ENCODE data around the gene SENP3. TPM values are rescaled to one million over a fixed set of nuclear protein-coding genes. Genes with fewer than 3 reads are reported as not detected.

The SENP3 gene
- total RNA-seq, 1 experiment from 2014 or later, result 30.2 TPM

GRCh38 chr17:7615265-7615747 lies 53.6 kb downstream of the SENP3 start:
- Histone ChIP-seq H3K27me3 (replicated peaks; ENCODE audit: control insufficient read depth, insufficient read depth, low read length) (no peaks in the 10 kb centered on the region), H3K4me1 (no peaks in the 10 kb centered on the region), H3K9me3 (no peaks in the 10 kb centered on the region), H3K4me3 (ENCODE audit: low read depth, low read length) (peak overlapping the region; percentile 32), H3K36me3 (ENCODE audit: control insufficient read depth, insufficient read depth, low read length) (no peaks in the 10 kb centered on the region)
- H3K27me3 Mint-ChIP-seq (ENCODE audit: insufficient read depth, unreplicated experiment), result no peaks in the 10 kb centered on the region
- H3K4me3 Mint-ChIP-seq (ENCODE audit: unreplicated experiment), result peak overlapping the region; percentile 98
- peaks cover 20% of the 10 kb centered on the region for H3K4me1 Mint-ChIP-seq (ENCODE audit: low read depth, unreplicated experiment)
- peak overlapping the region; percentile 67 for H3K27ac Mint-ChIP-seq (ENCODE audit: unreplicated experiment)
- no TSS peak for BruUV-seq (replicated peaks)
- no peaks in the 10 kb centered on the region for H3K9me3 Mint-ChIP-seq (ENCODE audit: unreplicated experiment)
- no peak for TF ChIP-seq CTCF (IDR thresholded peaks at IDR 0.05; ENCODE audit: insufficient read depth in 1 of 2, low read depth in 1 of 2, low read length in 1 of 2, severe bottlenecking in 1 of 2, unreplicated experiment in 1 of 2)
- DNase-seq, result no peak
- POLR2A ChIA-PET, result interaction anchor here (0.6 to 2.3 kb wide), 12 partner anchors 12 to 558 kb away, joined by 3 to 17 read pairs (median 4); partner anchors contain the start of genes ATP1B2, MPDU1, NAA38 and SAT2
- CTCF ChIA-PET, result interaction anchor here (0.6 to 2.3 kb wide), 9 partner anchors 12 to 164 kb away, joined by 3 to 9 read pairs (median 6); partner anchors contain the start of genes ATP1B2, MPDU1, SAT2 and TP53
- peaks cover 19% of the 10 kb centered on the region for H3K36me3 Mint-ChIP-seq (ENCODE audit: insufficient read depth, unreplicated experiment)
- intact Hi-C loops (cut with micrococcal nuclease; ENCODE audit: unreplicated experiment), result loop anchor here (2.0 to 5.0 kb wide), 2 partner anchors 43 to 222 kb away; no protein-coding TSS in a partner anchor

GRCh38 chr17:7618608-7619007 lies 56.9 kb downstream of the SENP3 start:
- CTCF ChIA-PET, result no interaction called here
- no peaks in the 10 kb centered on the region for H3K27me3 ChIP-seq (replicated peaks; ENCODE audit: control insufficient read depth, insufficient read depth, low read length)

GRCh38 chr17:7620835-7621234 lies 59.1 kb downstream of the SENP3 start:
- no TSS peak for BruUV-seq (replicated peaks)

More at GRCh38 chr17:7618608-7619007, 56.9 kb downstream of the SENP3 start:
- no peaks in the 10 kb centered on the region for H3K27me3 Mint-ChIP-seq (ENCODE audit: insufficient read depth, unreplicated experiment)
- intact Hi-C loops (cut with micrococcal nuclease; ENCODE audit: unreplicated experiment), result loop anchor here (5.0 kb wide), 1 partner anchor 219 kb away; no protein-coding TSS in a partner anchor
- H3K4me3 Mint-ChIP-seq (ENCODE audit: unreplicated experiment), result no peak overlapping the region
- H3K27ac Mint-ChIP-seq (ENCODE audit: unreplicated experiment), result no peak overlapping the region
- POLR2A ChIA-PET, result no interaction called here
- peaks cover 3% of the 10 kb centered on the region for H3K4me1 Mint-ChIP-seq (ENCODE audit: low read depth, unreplicated experiment)
- H3K36me3 Mint-ChIP-seq (ENCODE audit: insufficient read depth, unreplicated experiment), result peaks cover 10% of the 10 kb centered on the region
- TF ChIP-seq CTCF (IDR thresholded peaks at IDR 0.05; ENCODE audit: insufficient read depth in 1 of 2, low read depth in 1 of 2, low read length in 1 of 2, severe bottlenecking in 1 of 2, unreplicated experiment in 1 of 2), result no peak
- no peaks in the 10 kb centered on the region for H3K36me3 ChIP-seq (ENCODE audit: control insufficient read depth, insufficient read depth, low read length)
- no peak overlapping the region for H3K4me3 ChIP-seq (ENCODE audit: low read depth, low read length)
- no peaks in the 10 kb centered on the region for H3K4me1 ChIP-seq
- no peaks in the 10 kb centered on the region for H3K9me3 Mint-ChIP-seq (ENCODE audit: unreplicated experiment)
- DNase-seq, result no peak
- no peaks in the 10 kb centered on the region for H3K9me3 ChIP-seq
- no TSS peak for BruUV-seq (replicated peaks)

More at GRCh38 chr17:7620835-7621234, 59.1 kb downstream of the SENP3 start:
- Histone ChIP-seq H3K4me3 (ENCODE audit: low read depth, low read length) (no peak overlapping the region), H3K27me3 (replicated peaks; ENCODE audit: control insufficient read depth, insufficient read depth, low read length) (no peaks in the 10 kb centered on the region), H3K36me3 (ENCODE audit: control insufficient read depth, insufficient read depth, low read length) (no peaks in the 10 kb centered on the region), H3K4me1 (no peaks in the 10 kb centered on the region), H3K9me3 (no peaks in the 10 kb centered on the region)
- H3K27ac Mint-ChIP-seq (ENCODE audit: unreplicated experiment), result no peak overlapping the region
- no peaks in the 10 kb centered on the region for H3K36me3 Mint-ChIP-seq (ENCODE audit: insufficient read depth, unreplicated experiment)
- intact Hi-C loops (cut with micrococcal nuclease; ENCODE audit: unreplicated experiment), result no loop called here
- no peak for TF ChIP-seq CTCF (IDR thresholded peaks at IDR 0.05; ENCODE audit: insufficient read depth in 1 of 2, low read depth in 1 of 2, low read length in 1 of 2, severe bottlenecking in 1 of 2, unreplicated experiment in 1 of 2)
- ChIA-PET CTCF (no interaction called here), POLR2A (no interaction called here)
- DNase-seq, result no peak
- no peak overlapping the region for H3K4me3 Mint-ChIP-seq (ENCODE audit: unreplicated experiment)
- H3K27me3 Mint-ChIP-seq (ENCODE audit: insufficient read depth, unreplicated experiment), result no peaks in the 10 kb centered on the region
- H3K4me1 Mint-ChIP-seq (ENCODE audit: low read depth, unreplicated experiment), result no peaks in the 10 kb centered on the region
- H3K9me3 Mint-ChIP-seq (ENCODE audit: unreplicated experiment), result no peaks in the 10 kb centered on the region

Other genes with a start within 250 kb of the SENP3 start
- 36.0 and 39.2 TPM in 2 replicates for gene GPS2, start 246.6 kb upstream of the SENP3 start, total RNA-seq (2022)
- gene NEURL4, start 232.6 kb upstream of the SENP3 start, total RNA-seq (2022), result 29.5 and 31.1 TPM in 2 replicates
- gene ACAP1, start 225.4 kb upstream of the SENP3 start, total RNA-seq (2022), result 1.6 TPM in 1 of 2 replicates, not detected in the other
- gene KCTD11, start 209.8 kb upstream of the SENP3 start, total RNA-seq (2022), result 5.1 and 5.4 TPM in 2 replicates
- not detected in 2 replicates for gene TMEM95, start 206.8 kb upstream of the SENP3 start, total RNA-seq (2022)
- 6.1 and 6.4 TPM in 2 replicates for gene TNK1, start 180.8 kb upstream of the SENP3 start, total RNA-seq (2022)
- 12.7 and 14.5 TPM in 2 replicates for gene PLSCR3, start 167.4 kb upstream of the SENP3 start, total RNA-seq (2022)
- 40.2 and 41.3 TPM in 2 replicates for gene TMEM256, start 157.8 kb upstream of the SENP3 start, total RNA-seq (2022)
- 12.6 and 16.1 TPM in 2 replicates for gene NLGN2, start 154.1 kb upstream of the SENP3 start, total RNA-seq (2022)
- 0.52 TPM in 1 of 2 replicates, not detected in the other for gene SPEM1, start 141.6 kb upstream of the SENP3 start, total RNA-seq (2022)
- not detected in 2 replicates for gene SPEM2, start 136.3 kb upstream of the SENP3 start, total RNA-seq (2022)
- not detected in 2 replicates for gene SPEM3, start 133.1 kb upstream of the SENP3 start, total RNA-seq (2022)
- gene TMEM102, start 126.5 kb upstream of the SENP3 start, total RNA-seq (2022), result 2.9 and 3.7 TPM in 2 replicates
- 0.91 and 1.3 TPM in 2 replicates for gene FGF11, start 122.4 kb upstream of the SENP3 start, total RNA-seq (2022)
- gene CHRNB1, start 116.9 kb upstream of the SENP3 start, total RNA-seq (2022), result 1.7 and 2.6 TPM in 2 replicates
- 15.5 and 16.5 TPM in 2 replicates for gene ZBTB4, start 82.3 kb upstream of the SENP3 start, total RNA-seq (2022)
- not detected in 2 replicates for gene SLC35G6, start 80.5 kb upstream of the SENP3 start, total RNA-seq (2022)
- gene POLR2A, start 77.6 kb upstream of the SENP3 start, total RNA-seq (2022), result 69.8 and 72.1 TPM in 2 replicates
- gene TNFSF12, start 12.9 kb upstream of the SENP3 start, total RNA-seq (2022), result not detected in 2 replicates
- 0.20 TPM in 1 of 2 replicates, not detected in the other for gene TNFSF13, start 3.2 kb upstream of the SENP3 start, total RNA-seq (2022)
- gene CD68, start 17.7 kb downstream of the SENP3 start, total RNA-seq (2022), result 1.1 and 1.6 TPM in 2 replicates
- gene MPDU1, start 21.9 kb downstream of the SENP3 start, total RNA-seq (2022), result 44.2 and 49.7 TPM in 2 replicates
- gene SOX15, start 28.2 kb downstream of the SENP3 start, total RNA-seq (2022), result 0.53 TPM in 1 of 2 replicates, not detected in the other
- gene FXR2, start 53.0 kb downstream of the SENP3 start, total RNA-seq (2022), result 20.5 and 25.3 TPM in 2 replicates
- 33.0 TPM in 2 replicates for gene SAT2, start 65.9 kb downstream of the SENP3 start, total RNA-seq (2022)
- gene SHBG, start 68.2 kb downstream of the SENP3 start, total RNA-seq (2022), result 0.93 and 1.2 TPM in 2 replicates
- gene ATP1B2, start 89.0 kb downstream of the SENP3 start, total RNA-seq (2022), result 0.11 and 0.14 TPM in 2 replicates
- 9.2 and 11.1 TPM in 2 replicates for gene TP53, start 125.6 kb downstream of the SENP3 start, total RNA-seq (2022)
- 13.6 and 15.2 TPM in 2 replicates for gene WRAP53, start 126.6 kb downstream of the SENP3 start, total RNA-seq (2022)
- 4.1 and 5.1 TPM in 2 replicates for gene EFNB3, start 143.3 kb downstream of the SENP3 start, total RNA-seq (2022)
- gene DNAH2, start 155.8 kb downstream of the SENP3 start, total RNA-seq (2022), result 1.9 and 2.8 TPM in 2 replicates

Data from Caco-2 (cell line).